ENCODE data around the gene MTRF1L.

MTRF1L gene, protein sequence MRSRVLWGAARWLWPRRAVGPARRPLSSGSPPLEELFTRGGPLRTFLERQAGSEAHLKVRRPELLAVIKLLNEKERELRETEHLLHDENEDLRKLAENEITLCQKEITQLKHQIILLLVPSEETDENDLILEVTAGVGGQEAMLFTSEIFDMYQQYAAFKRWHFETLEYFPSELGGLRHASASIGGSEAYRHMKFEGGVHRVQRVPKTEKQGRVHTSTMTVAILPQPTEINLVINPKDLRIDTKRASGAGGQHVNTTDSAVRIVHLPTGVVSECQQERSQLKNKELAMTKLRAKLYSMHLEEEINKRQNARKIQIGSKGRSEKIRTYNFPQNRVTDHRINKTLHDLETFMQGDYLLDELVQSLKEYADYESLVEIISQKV

DNA sequence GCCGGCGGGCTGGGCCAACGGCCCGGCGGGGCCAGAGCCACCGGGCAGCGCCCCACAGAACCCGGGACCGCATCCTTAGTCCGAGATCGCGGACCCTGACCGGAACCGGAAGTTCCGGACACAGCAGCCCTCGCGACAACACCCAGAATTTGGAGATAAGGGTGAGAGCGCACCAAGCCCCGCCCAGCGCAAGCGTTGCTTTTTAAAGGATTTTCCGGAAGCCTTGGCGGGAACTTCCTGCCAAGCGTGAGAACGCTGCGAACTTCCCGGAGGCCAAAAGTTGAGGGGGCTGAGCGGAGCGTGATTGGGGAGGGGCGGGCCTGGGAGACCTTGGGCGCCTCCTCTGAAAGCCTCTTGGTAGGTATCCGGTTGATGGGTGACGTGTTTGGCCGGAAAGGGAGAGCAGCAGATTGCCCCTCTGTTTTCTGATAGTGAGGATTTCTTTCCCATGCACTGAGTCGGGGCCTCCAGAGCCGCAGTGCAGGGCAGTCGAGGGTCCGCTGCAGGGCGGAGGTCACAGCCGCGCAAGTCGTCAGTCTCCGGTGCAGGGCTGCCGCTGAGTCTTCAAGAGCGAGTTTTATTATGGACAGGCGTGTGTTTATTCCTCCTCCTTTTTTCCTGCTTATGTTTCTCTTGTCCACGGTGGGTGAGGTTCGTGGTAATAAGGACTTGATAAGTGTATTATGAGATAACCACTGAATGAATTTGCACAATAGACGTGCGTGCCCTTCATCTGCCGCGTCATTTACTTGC lies at the start of gene MTRF1L:
Gene MTRF1L (minus strand): TSS at position 97 of the 753 bp plus-strand sequence. CDS start 24 bp downstream, at position 73.
- DNase-seq (ENCODE audit: low spot score): peak; percentile 97

GRCh38 chr6:153051801-153052200 lies 49.3 kb upstream of the MTRF1L start:
- DNase-seq (ENCODE audit: low spot score): no peak

DNA sequence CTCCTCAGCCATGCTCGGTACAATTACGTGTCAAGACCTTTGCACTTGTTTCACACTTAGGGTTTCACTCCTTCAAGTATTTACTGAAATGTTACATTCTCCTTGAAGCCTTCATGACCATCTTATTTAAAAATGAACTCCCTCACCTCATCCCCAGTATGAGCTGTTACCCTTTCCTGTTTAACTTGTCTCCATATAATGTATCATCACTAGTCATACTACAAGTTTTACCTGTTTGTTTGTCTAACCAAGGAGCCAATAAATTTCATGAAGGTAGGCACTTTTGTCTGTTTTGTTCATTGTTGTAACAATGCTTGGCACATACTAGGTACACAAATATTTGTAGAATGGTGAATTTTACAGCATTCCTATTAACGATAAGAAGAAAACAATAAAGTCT lies 46.1 kb upstream of the MTRF1L start:
- DNase-seq (ENCODE audit: low spot score): no peak

DNA sequence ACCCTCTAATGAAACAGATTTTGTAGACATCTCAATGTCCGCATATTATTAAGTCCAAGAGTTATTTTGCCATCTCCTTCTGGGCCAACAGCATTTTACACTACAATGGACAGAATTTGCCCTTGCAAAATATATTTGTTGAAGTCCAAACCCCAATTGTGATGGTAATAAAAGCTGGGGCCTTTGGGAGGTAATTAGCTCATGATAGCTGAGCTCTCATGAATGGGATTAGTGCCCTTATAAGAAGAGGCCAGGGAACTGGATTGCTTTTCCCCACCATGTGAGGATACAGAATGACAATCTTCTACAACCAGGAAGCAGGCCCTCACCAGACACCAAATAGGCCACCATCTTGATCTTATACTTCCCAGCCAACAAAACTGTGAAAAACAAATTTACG lies 44.9 kb upstream of the MTRF1L start:
- DNase-seq (ENCODE audit: low spot score): no peak

DNA sequence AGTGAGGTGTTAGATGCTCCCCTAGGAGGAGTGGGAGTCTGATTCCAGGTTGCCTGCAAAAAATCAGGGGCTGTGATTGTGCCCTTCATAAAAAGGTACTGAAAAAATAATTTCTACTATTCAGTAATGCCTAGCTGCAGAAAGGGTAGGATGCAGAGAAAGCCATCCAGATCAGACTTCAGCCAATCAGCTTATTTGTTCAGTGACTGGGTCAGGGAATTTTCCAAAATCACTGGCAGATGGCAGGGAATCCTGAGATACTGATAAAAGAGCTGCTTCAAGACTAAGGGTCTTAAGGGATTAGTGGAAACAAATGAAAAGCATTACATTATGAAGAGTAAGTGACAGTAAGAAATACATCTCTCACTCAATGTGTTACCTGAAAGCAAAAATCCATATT lies 42.8 kb upstream of the MTRF1L start:
- no peak for DNase-seq (ENCODE audit: low spot score)

- DNase-seq (ENCODE audit: low spot score): no peak
These were observed 41.8 kb upstream of the MTRF1L start for GRCh38 chr6:153044295-153044694.

DNA sequence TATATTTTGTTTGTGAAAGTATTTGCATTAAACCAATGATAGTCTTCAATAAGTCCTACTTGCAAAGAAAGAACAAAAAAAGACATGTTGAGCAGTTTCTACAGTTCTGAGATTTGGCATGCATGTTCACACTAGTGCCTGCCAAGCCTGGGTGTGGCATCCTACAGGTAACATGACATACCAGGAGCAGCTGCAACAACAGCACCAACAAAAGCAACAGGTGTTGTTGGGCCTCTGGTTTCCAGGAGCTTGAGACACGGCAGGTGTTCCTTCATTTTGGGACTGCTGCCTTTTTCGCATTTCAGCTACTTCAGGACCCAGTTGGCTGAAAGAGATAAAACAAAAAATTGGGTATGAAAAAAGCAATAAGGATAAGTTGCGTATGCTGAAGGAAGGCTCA lies 41.2 kb upstream of the MTRF1L start:
- DNase-seq (ENCODE audit: low spot score): no peak

DNA sequence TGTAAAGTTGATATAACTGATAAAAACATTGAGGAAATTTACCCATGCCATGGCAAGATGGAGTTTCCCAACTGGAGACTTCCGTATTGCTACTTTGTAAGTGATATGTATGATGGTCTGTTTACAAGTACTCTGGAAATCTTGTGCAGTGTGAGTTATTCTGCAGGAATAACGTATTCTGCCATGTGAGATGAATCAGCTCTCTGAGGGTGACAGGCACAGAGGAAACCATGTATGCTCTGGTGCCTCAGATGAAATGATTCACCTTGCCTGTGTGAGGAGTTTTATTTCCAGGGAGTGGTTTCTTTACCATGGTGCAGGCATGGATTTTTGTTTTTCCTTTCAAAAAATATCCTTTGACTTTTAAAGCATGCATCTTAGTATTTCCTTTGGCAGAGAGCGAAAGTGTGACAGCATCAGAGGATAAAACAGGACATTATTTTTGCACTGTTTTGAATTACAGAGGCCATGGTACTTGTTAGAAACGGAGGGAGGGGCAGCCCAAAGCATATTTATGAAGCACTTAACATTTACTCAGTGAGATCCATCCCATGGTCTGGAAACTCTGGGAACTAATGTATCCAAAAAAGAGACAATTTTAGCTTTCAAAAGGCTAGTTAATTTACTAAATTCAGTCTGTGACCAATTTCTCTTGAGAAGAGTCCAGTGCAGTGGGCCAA lies 36.0 kb upstream of the MTRF1L start:
- peak; percentile 49 for DNase-seq (ENCODE audit: low spot score)

DNA sequence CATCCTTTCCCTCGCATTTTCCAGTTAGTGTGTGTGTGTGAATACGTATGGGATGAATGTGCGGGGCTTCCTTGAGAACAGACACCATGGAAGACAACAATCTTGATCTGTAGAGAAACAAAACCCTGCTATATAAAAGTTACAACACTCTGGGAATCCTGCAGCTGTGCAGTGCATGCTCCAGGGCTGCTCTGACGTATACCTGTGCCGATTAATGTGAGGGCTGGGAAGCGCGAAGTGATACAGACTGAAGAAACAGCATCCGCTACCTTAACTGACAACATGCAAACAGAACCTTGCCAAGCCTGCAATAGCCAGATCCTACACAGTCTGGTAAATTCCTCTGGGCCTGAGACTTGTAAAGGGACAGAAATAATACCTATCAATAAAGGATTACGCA lies 31.6 kb upstream of the MTRF1L start:
- DNase-seq (ENCODE audit: low spot score): no peak

DNA sequence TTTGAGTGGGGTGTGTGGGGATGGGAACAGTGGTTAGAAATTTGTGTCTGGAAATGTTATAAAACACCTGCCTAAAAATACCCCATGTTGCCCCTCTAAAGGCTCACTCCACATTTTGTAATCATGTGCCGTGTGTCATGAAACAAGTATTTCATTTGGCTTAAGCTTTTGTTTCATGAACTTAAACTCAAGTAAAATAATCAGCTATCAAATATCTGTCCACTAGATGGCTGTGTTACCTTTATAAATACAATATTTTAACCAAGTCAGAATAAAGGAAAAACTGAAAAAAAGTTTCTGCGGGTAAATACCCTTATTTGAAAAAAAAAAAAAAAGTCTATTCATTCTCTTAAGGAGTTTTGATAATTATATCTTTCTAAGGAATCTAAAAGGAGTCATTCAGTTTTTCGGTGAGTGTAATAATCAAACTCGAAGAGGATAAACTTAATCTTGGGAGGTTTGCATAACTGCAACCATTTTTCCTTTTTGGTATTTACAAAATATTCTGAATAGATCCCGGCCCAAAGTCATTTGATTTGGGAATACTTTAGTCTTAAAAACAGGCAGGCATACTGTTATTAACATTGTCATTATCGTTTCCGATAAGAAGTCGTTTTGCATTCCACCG lies 29.9 kb upstream of the MTRF1L start:
- peak; percentile 64 for DNase-seq (ENCODE audit: low spot score)

GRCh38 chr6:153031335-153031955 lies 28.9 kb upstream of the MTRF1L start:
- no peak for DNase-seq (ENCODE audit: low spot score)

DNA sequence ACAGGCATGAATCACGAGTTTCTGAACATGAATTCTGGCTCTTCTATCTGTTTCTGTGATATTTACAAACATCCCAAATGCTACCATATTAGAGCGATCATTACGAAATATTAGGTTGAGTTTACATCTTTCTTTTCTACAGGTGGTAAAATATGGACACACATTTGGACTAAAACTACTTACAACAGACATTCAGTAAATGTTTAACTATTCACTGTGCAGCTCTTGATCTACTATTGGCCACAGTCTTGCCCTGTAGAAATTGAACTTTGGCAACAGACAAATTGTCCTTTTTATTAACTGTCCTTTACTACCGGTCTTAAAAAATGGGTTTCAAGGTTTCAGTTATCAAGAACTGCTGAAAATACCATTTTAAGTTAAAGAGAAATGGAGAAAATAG lies 26.5 kb upstream of the MTRF1L start:
- DNase-seq (ENCODE audit: low spot score): no peak

- DNase-seq (ENCODE audit: low spot score): no peak
These were observed 25.8 kb upstream of the MTRF1L start for GRCh38 chr6:153028286-153028685.

GRCh38 chr6:153027480-153027879 lies 25.0 kb upstream of the MTRF1L start:
- no peak for DNase-seq (ENCODE audit: low spot score)

GRCh38 chr6:153024709-153025017 lies 22.2 kb upstream of the MTRF1L start:
- DNase-seq (ENCODE audit: low spot score): no peak

GRCh38 chr6:153023977-153024708 lies 21.6 kb upstream of the MTRF1L start:
- DNase-seq (ENCODE audit: low spot score): peak; percentile 70

DNA sequence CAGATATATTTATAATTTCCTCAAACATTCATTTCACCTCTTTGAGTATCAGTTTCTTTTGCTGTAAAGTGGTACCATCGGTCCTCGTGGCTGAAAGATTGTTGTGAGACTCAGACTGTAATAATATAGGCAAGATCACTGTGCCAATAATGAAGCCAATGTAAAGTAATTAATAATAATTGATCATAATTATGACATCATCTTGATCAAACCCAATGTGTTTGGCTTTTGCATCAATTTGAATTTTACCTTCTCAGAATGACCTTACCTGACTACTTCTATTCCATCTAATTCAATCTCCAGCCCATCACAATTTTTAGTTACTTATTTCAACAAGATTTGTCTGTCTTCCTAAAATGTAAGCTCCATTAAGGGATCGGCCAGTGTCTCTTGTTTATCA lies 15.8 kb upstream of the MTRF1L start:
- DNase-seq (ENCODE audit: low spot score): no peak

GRCh38 chr6:153016846-153017245 lies 14.3 kb upstream of the MTRF1L start:
- no peak for DNase-seq (ENCODE audit: low spot score)

GRCh38 chr6:153015094-153015640 lies 12.7 kb upstream of the MTRF1L start:
- DNase-seq (ENCODE audit: low spot score): no peak

DNA sequence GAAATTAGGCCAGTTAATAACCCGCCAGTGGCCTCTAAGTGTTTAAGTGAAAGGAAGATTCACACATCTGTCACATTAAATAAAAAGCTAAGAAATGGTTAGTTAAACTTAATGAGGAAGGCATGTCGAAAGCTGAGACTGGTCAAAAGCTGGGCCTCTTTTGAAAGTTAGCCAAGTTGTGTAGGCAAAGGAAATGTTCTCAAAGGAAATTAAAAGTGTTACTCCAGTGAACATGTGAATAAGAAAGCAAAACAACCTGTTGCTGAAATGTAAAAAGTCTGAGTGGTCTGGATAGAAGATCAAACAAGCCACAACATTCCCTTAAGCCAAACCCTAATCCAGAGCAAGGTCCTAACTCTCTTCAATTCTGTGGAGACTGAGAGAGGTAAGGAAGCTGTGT lies 10.9 kb upstream of the MTRF1L start:
- DNase-seq (ENCODE audit: low spot score): no peak

DNA sequence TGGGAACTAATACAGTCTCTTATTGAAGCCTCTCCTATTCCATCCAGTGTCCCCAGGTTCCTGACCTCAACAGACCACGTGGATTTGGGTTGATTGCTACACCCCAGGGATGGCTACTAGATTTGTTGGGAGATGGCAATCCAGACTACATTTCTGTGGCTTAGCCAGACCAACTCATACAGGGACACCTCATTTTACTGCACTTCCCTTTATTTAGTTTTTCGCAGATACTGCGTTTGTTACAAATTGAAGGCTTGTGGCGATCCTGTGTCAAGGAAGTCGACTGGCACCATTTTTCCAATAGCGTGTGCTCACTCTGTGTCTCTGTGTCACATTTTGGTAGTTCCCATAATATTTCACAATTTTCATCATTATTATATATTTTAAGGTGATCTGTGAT lies 10.3 kb upstream of the MTRF1L start:
- no peak for DNase-seq (ENCODE audit: low spot score)
